Right cardiac atrium (tissue), 5 donors: ENCODE measurements around the gene CIAO1. TPM values are rescaled to one million over a fixed set of nuclear protein-coding genes. Genes with fewer than 3 reads are reported as not detected.

ENCODE experiments used
- ATAC-seq, 2 donors: fragments of 200-7000 bp; cut with Tn5 transposase; one replicate each; pipeline versions ENCODE4 v1.8.0 to v1.9.1; 2020; ENCODE audit warnings: moderate library complexity in 2 of 2, mild to moderate bottlenecking in 1 of 2
- DNase-seq, 3 donors: peaks; one replicate each; pipeline ENCODE4 v3.0.0-alpha.2; 2020
- H3K27ac ChIP-seq: one replicate; pipeline ENCODE4 v1.5.1; 2013; ENCODE audit warnings: mild to moderate bottlenecking, low read length, control low read depth, moderate library complexity
- H3K27me3 ChIP-seq: one replicate; pipeline ENCODE4 v1.6.1; 2013; ENCODE audit not compliant: control insufficient read depth, insufficient read depth
- H3K4me1 ChIP-seq: one replicate; pipeline ENCODE4 v1.6.1; 2013; ENCODE audit warnings: low read length; ENCODE audit not compliant: control insufficient read depth, insufficient read depth
- H3K4me3 ChIP-seq: one replicate; pipeline ENCODE4 v1.5.1; 2013; ENCODE audit warnings: low read length, control low read depth
- H3K9me3 ChIP-seq: one replicate; pipeline ENCODE4 v1.6.1; 2013; ENCODE audit warnings: low read length; ENCODE audit not compliant: control insufficient read depth
- WGBS: extraction: QIAGEN DNeasy Blood & Tissue Kit; methylation state at CpG from one replicate; pipeline ENCODE4 v1.1.7; 2013; 5-methylcytosine and 5-hydroxymethylcytosine counted together
- intact Hi-C, 4 donors: fragments of 100-400 bp; cut with DNase I; formaldehyde crosslinking; loops; one replicate each; pipeline versions ENCODE4 v1.11.0 to v1.14.0; 2022 to 2023
- polyA plus RNA-seq: library from polyadenylated mRNA; stranded (reverse); fragments of 200-250 nt; gene quantifications from one replicate; pipeline ENCODE4 v1.2.3, GENCODE V29; 2013
- total RNA-seq, 4 donors: library from RNA; stranded (reverse); fragmentation: NEBNext Ultra II Directional; extraction: Animal tissue kit (Norgen Biotek cat#: 25700); gene quantifications; one replicate each; pipeline ENCODE4 v1.2.1, GENCODE V29; 2021
- donor health status: healthy with polysubstance abuse.
- donor health status: DM: no; HTN: yes; CAD: no.
- donor health status: DM: no; HTN: no; CAD: no.
- donor health status: DM: no; HTN: yes; CAD: no; lungs with severe emphysema.
- donor health status: DM: yes; HTN: yes; CAD: no.

CIAO1 gene
- total and polyA plus RNA-seq, 5 donors = 30.3 to 60.5 (median 54.2) TPM

DNA sequence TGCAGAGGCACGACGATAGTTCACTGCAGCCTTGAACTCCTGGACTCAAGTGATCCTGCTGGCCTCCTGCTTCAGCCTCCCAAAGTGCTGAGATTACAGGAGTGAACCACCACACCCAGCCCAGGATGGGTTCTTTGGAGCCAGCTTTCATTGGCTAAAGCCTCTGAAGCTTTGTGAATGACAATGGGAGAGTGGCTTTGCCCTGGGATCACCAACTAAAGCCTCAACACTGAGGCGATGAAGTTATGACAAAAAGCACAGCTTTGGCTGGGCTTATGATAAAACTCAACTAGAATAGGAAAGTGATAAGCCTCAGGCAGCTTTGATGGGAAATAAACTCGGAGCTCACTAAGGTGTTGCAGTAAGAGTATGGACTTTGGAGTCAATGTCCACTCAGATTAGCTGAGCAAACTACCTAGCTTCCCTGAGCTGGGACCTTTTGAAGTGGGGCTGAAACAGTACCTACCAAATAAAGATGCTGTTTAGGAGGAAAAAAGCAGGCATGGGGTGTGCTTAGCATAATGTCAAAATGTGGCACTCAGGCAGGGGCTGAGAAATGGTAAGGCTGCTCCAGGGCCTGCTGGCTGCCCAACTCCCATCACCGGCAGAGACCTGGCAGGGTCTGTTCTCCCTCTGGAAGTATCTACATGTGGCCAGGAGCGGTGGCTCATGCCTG lies 4.6 kb upstream of the CIAO1 start:
- H3K27ac ChIP-seq = peak overlapping the region; percentile 97
- H3K27me3 ChIP-seq = no peaks in the 10 kb centered on the region
- intact Hi-C loops = loop anchor here (5.0 to 10.0 kb wide), 3 partner anchors 54 to 117 kb away; partner anchors contain the start of genes DUSP2 (in 2 of the 4) and STARD7 (in 2 of the 4)
- H3K9me3 ChIP-seq = no peaks in the 10 kb centered on the region
- 76% methylated on average over 6 of the region's 6 CpGs for WGBS
- ATAC-seq = no peak
- peaks cover 37% of the 10 kb centered on the region for H3K4me1 ChIP-seq
- no peak for DNase-seq
- no peak overlapping the region for H3K4me3 ChIP-seq

- Histone ChIP-seq H3K27me3 (no peaks in the 10 kb centered on the region), H3K27ac (no peak overlapping the region), H3K4me3 (no peak overlapping the region), H3K9me3 (no peaks in the 10 kb centered on the region), H3K4me1 (peaks cover 34% of the 10 kb centered on the region)
- DNase-seq = no peak
- intact Hi-C loops = loop anchor here (5.0 to 10.0 kb wide), 3 partner anchors 55 to 118 kb away; partner anchors contain the start of genes DUSP2 (in 2 of the 4) and STARD7 (in 2 of the 4)
- WGBS = 76% methylated on average over 2 of the region's 2 CpGs
- ATAC-seq = no peak
Measured at GRCh38 chr2:96262306-96262705, 3.7 kb upstream of the CIAO1 start.

- H3K4me1 ChIP-seq = peaks cover 26% of the 10 kb centered on the region
- peak overlapping the region; percentile 91 for H3K27ac ChIP-seq
- DNase-seq (no peak), ATAC-seq (no peak)
- 26% methylated on average over 4 of the region's 4 CpGs for WGBS
- H3K4me3 ChIP-seq = peak overlapping the region; percentile 80
- H3K9me3 ChIP-seq = no peaks in the 10 kb centered on the region
- no peaks in the 10 kb centered on the region for H3K27me3 ChIP-seq
- intact Hi-C loops = loop anchor here (5.0 to 10.0 kb wide), 3 partner anchors 57 to 119 kb away; partner anchors contain the start of genes DUSP2 (in 2 of the 4) and STARD7 (in 2 of the 4)
Measured at GRCh38 chr2:96264086-96264485, 1.9 kb upstream of the CIAO1 start.

DNA sequence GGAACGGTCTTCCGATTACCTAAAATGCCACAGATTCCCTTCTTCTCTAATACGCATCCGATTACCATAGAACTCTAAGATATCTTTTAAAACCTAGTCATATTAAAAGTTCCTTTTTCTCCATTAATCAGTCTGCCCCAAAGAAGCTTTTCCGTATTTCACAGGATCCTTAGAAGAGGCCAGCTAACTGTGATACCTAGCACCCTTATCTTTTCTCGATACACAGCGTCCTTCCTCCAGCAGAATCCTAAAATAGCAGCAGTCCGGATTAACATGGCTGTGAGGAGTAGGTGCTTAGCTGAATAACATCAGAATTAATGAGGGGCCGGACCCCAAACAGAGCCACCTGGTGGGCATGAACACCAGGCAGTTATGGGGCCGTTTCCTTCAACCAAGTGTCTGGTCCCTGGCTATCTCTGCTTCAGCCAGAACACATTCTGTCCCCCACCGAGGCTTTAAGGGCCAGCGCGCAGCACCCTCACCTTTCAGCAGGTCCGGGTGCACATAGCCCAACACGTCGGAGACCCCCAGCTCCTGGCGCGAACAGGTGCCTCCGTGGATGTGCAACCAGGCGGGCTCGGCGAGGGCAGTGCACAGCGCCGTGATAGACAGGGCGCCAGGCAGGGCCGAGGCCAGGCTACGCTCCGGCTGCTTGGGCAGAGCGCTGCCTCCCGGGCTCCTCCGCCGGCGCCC lies 1.2 kb upstream of the CIAO1 start:
- H3K4me1 ChIP-seq = peaks cover 18% of the 10 kb centered on the region
- 8% methylated on average over 33 of the region's 33 CpGs for WGBS
- H3K27ac ChIP-seq = peak overlapping the region; percentile 92
- no peaks in the 10 kb centered on the region for H3K27me3 ChIP-seq
- H3K4me3 ChIP-seq = peak overlapping the region; percentile 80
- no peaks in the 10 kb centered on the region for H3K9me3 ChIP-seq
- ATAC-seq (peak in 1 of 2 donors; percentile 1), DNase-seq (peak in 1 of 3 donors; percentile 69)
- intact Hi-C loops = loop anchor here (5.0 to 10.0 kb wide), 3 partner anchors 58 to 120 kb away; partner anchors contain the start of genes DUSP2 (in 2 of the 4) and STARD7 (in 2 of the 4)

DNA sequence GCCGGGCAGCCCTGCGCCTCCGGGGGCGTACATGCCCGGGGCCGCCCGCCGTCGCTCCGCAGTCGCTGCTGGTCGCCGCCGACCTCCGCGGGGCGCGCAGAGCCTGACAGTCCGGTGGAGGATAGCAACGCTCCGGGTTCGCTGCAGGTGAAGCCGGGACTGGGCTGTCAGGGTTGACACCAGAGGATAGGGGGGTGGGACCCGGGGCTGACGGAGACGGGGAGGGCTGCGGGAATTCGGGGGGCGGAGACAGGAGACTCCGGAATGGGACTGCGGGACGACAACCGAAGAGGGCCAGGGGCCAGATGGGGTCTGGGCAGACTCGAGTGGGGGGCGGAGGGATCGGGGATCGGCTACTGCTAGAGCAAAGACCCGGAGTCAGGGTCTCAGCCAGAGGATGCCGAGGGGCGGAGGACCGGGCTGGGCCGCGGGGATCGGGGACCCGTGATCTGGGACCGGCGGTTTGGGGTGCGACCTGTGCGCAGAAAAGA lies 631 bp upstream of the CIAO1 start:
- peaks cover 16% of the 10 kb centered on the region for H3K4me1 ChIP-seq
- DNase-seq = peak; percentile 71 to 89 (median 82)
- intact Hi-C loops = loop anchor here in 3 of 4 donors (10.0 kb wide), 2 partner anchors 71 to 121 kb away; partner anchors contain the start of gene DUSP2 (in 2 of the 3)
- H3K27me3 ChIP-seq = no peaks in the 10 kb centered on the region
- WGBS = under 1% methylated on average over 49 of the region's 49 CpGs
- no peaks in the 10 kb centered on the region for H3K9me3 ChIP-seq
- ATAC-seq = peak; percentile 19 to 45
- peak overlapping the region; percentile 80 for H3K4me3 ChIP-seq
- peak overlapping the region; percentile 92 for H3K27ac ChIP-seq

- WGBS = 68% methylated on average over 12 of the region's 12 CpGs
- H3K27me3 ChIP-seq = no peaks in the 10 kb centered on the region
- ATAC-seq (no peak), DNase-seq (peak in 1 of 3 donors; percentile 51)
- H3K27ac ChIP-seq = no peak overlapping the region
- peaks cover 9% of the 10 kb centered on the region for H3K4me1 ChIP-seq
- H3K4me3 ChIP-seq = no peak overlapping the region
- H3K9me3 ChIP-seq = no peaks in the 10 kb centered on the region
- intact Hi-C loops = loop anchor here in 3 of 4 donors (10.0 kb wide), 2 partner anchors 73 to 123 kb away; partner anchors contain the start of gene DUSP2 (in 2 of the 3)
Measured at GRCh38 chr2:96267159-96267971, 1.3 kb downstream of the CIAO1 start.

DNA sequence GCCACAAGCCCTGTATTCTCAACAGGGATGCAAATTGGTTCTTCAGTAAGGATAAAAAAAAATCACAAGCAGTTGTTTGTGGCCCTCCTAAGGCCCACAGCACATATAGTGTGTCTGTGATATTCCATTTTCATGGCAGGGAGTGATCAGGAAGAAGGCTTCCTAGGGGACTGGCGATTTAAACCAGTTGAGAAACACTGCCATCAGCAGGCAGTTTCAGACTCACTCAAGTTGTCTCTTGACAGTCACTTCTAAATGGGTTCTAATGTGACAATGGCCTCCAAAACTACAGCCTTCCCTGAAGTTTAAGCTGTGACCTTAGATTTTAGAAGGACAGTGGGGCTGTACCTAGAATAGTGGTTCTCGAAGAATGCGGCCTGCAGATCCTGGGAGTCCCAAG lies 6.0 kb downstream of the CIAO1 start:
- intact Hi-C loops = no loop called here
- WGBS = 84% methylated on average over 3 of the region's 3 CpGs
- H3K27me3 ChIP-seq = no peaks in the 10 kb centered on the region

GRCh38 chr2:96273763-96274162 lies 7.7 kb downstream of the CIAO1 start:
- H3K27me3 ChIP-seq = no peaks in the 10 kb centered on the region
- ATAC-seq (no peak), DNase-seq (no peak)
- no peak overlapping the region for H3K4me3 ChIP-seq
- 72% methylated on average over 3 of the region's 3 CpGs for WGBS
- no peak overlapping the region for H3K27ac ChIP-seq
- intact Hi-C loops = no loop called here
- H3K4me1 ChIP-seq = no peaks in the 10 kb centered on the region
- no peaks in the 10 kb centered on the region for H3K9me3 ChIP-seq

More for the DNA sequence above, 6.0 kb downstream of the CIAO1 start:
- no peaks in the 10 kb centered on the region for H3K4me1 ChIP-seq
- H3K9me3 ChIP-seq = no peaks in the 10 kb centered on the region
- DNase-seq (no peak), ATAC-seq (no peak)
- no peak overlapping the region for H3K4me3 ChIP-seq
- no peak overlapping the region for H3K27ac ChIP-seq

- DNase-seq (no peak), ATAC-seq (no peak)
- no peaks in the 10 kb centered on the region for H3K9me3 ChIP-seq
- H3K27ac ChIP-seq = no peak overlapping the region
- no peaks in the 10 kb centered on the region for H3K27me3 ChIP-seq
- H3K4me3 ChIP-seq = no peak overlapping the region
- intact Hi-C loops = no loop called here
- no peaks in the 10 kb centered on the region for H3K4me1 ChIP-seq
- WGBS = 80% methylated on average over 7 of the region's 7 CpGs
Measured at GRCh38 chr2:96274355-96275056, 8.5 kb downstream of the CIAO1 start.
